Measurements from ENCODE around the gene UQCRC1. TPM values are rescaled to one million over a fixed set of nuclear protein-coding genes. Genes with fewer than 3 reads are reported as not detected.

UQCRC1 gene
- total and polyA plus RNA-seq, 2 donors (not counting 1 experiment from before 2014, with no cell fraction given), result 226 to 366 TPM

DNA sequence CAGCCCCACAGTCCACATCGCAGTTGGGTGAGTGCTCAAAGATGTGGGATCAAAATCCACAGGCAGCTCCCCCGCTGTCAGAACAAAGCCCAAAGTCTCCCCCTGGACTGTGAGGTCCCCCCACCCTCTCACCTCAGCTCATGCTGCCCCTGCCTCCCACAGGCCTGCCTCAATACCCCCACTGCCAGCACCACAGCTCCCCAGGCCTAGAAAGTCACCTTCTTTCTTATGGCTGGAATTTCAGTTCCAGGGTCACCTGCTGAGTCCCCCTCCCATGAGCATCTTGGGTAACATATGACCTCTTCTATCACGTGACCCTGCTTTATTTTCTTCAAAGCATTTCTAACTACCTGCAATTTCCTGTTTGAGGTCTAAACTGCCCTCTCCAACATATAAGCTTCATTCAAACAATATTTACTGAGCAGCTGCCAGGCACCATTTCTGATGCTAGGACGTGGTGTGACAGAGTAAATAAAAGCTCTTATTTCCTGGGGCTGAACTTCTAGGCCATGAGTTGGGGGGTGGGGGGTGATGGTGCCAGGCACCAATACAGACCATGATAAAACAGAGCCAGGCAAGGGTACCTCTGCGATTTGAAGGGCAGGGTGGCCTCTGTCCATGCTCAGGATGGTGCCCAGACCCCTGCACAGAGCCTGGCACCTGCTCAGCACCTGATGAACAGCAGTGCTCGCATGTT, 14.6 kb upstream of the UQCRC1 start:
- no peak for DNase-seq (ENCODE audit: low read depth in 2 of 2)
- H3K27me3 ChIP-seq (ENCODE audit: control insufficient read depth, insufficient read depth, low read length), result no peaks in the 10 kb centered on the region
- no peaks in the 10 kb centered on the region for H3K9me3 ChIP-seq (ENCODE audit: control insufficient read depth, insufficient read depth, low read depth, low read length)
- no peaks in the 10 kb centered on the region for H3K4me1 ChIP-seq (ENCODE audit: control insufficient read depth, extremely low read depth, insufficient read depth, low read length)
- no peak overlapping the region for H2AFZ ChIP-seq (ENCODE audit: low read length)
- H3K4me2 ChIP-seq (ENCODE audit: extremely low read depth, insufficient read depth, low read length), result no peak overlapping the region
- no peaks in the 10 kb centered on the region for H4K20me1 ChIP-seq (ENCODE audit: control insufficient read depth, extremely low read depth, insufficient read depth, low read length)
- H3K79me2 ChIP-seq (ENCODE audit: control insufficient read depth, insufficient read depth, low read length), result no peaks in the 10 kb centered on the region
- no peak overlapping the region for H3K9ac ChIP-seq (ENCODE audit: insufficient read depth, low read length)
- H3K36me3 ChIP-seq (ENCODE audit: control insufficient read depth, insufficient read depth, low read length), result peaks cover 12% of the 10 kb centered on the region
- TF ChIP-seq EZH2 (IDR thresholded peaks at IDR 0.05; ENCODE audit: low read length, missing control alignments), result no peak
- TF ChIP-seq, protein P1, sequence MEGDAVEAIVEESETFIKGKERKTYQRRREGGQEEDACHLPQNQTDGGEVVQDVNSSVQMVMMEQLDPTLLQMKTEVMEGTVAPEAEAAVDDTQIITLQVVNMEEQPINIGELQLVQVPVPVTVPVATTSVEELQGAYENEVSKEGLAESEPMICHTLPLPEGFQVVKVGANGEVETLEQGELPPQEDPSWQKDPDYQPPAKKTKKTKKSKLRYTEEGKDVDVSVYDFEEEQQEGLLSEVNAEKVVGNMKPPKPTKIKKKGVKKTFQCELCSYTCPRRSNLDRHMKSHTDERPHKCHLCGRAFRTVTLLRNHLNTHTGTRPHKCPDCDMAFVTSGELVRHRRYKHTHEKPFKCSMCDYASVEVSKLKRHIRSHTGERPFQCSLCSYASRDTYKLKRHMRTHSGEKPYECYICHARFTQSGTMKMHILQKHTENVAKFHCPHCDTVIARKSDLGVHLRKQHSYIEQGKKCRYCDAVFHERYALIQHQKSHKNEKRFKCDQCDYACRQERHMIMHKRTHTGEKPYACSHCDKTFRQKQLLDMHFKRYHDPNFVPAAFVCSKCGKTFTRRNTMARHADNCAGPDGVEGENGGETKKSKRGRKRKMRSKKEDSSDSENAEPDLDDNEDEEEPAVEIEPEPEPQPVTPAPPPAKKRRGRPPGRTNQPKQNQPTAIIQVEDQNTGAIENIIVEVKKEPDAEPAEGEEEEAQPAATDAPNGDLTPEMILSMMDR (conservative IDR thresholded peaks at IDR 0.05 in 1 of 2, IDR thresholded peaks at IDR 0.05 in 1 of 2; ENCODE audit: low read depth in 1 of 2, low read length in 2 of 2), result no peak
- no peak overlapping the region for H3K4me3 ChIP-seq (replicated peaks in 1 of 4; ENCODE audit: control extremely low read depth in 1 of 4, insufficient read depth in 1 of 4, low read depth in 3 of 4, low read length in 4 of 4)
- no peak overlapping the region for H3K27ac ChIP-seq (ENCODE audit: insufficient read depth, low read length)

DNA sequence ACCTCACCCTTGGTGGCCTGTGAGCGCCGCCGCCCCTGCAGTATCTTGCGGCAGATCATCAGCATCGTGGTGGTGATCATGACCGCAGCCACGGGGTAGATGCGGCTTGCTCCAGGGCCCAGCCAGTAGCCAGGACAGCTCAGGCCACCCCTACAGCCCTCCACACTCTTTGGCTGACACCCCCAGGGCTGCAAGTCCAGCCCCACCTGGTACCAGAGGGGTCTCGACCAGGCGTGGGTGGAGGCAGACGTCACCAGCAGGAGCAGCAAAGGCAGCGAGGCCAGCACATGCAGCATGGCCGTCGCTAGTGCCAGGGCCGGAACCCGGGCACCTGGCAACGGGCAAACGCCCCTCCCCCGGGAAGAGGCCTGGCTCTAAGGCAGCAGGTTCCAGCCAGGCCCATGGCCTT, 12.0 kb upstream of the UQCRC1 start, which contains the start of gene TMEM89:
TSS of gene TMEM89 (minus strand) at position 309 of the 409 bp plus-strand sequence. CDS start at position 296, 13 bp downstream.
- no peak within 1 kb of the TSS for H3K4me2 ChIP-seq (ENCODE audit: extremely low read depth, insufficient read depth, low read length)
- no peak within 1 kb of the TSS for H2AFZ ChIP-seq (ENCODE audit: low read length)
- H3K36me3 ChIP-seq (ENCODE audit: control insufficient read depth, insufficient read depth, low read length), result peaks cover 7% of the 10 kb centered on the region
- H3K4me1 ChIP-seq (ENCODE audit: control insufficient read depth, extremely low read depth, insufficient read depth, low read length), result no peaks in the 10 kb centered on the region
- no peaks in the 10 kb centered on the region for H3K9me3 ChIP-seq (ENCODE audit: control insufficient read depth, insufficient read depth, low read depth, low read length)
- H3K27me3 ChIP-seq (ENCODE audit: control insufficient read depth, insufficient read depth, low read length), result no peaks in the 10 kb centered on the region
- no peak for DNase-seq (ENCODE audit: low read depth in 2 of 2)
- H3K79me2 ChIP-seq (ENCODE audit: control insufficient read depth, insufficient read depth, low read length), result no peaks in the 10 kb centered on the region
- no peak within 1 kb of the TSS for H3K4me3 ChIP-seq (replicated peaks in 1 of 4; ENCODE audit: control extremely low read depth in 1 of 4, insufficient read depth in 1 of 4, low read depth in 3 of 4, low read length in 4 of 4)
- H4K20me1 ChIP-seq (ENCODE audit: control insufficient read depth, extremely low read depth, insufficient read depth, low read length), result no peaks in the 10 kb centered on the region
- H3K9ac ChIP-seq (ENCODE audit: insufficient read depth, low read length), result no peak within 1 kb of the TSS
- TF ChIP-seq, protein P1 (conservative IDR thresholded peaks at IDR 0.05 in 1 of 2, IDR thresholded peaks at IDR 0.05 in 1 of 2; ENCODE audit: low read depth in 1 of 2, low read length in 2 of 2), result no peak
- TF ChIP-seq EZH2 (IDR thresholded peaks at IDR 0.05; ENCODE audit: low read length, missing control alignments), result no peak
- H3K27ac ChIP-seq (ENCODE audit: insufficient read depth, low read length), result no peak within 1 kb of the TSS

DNA sequence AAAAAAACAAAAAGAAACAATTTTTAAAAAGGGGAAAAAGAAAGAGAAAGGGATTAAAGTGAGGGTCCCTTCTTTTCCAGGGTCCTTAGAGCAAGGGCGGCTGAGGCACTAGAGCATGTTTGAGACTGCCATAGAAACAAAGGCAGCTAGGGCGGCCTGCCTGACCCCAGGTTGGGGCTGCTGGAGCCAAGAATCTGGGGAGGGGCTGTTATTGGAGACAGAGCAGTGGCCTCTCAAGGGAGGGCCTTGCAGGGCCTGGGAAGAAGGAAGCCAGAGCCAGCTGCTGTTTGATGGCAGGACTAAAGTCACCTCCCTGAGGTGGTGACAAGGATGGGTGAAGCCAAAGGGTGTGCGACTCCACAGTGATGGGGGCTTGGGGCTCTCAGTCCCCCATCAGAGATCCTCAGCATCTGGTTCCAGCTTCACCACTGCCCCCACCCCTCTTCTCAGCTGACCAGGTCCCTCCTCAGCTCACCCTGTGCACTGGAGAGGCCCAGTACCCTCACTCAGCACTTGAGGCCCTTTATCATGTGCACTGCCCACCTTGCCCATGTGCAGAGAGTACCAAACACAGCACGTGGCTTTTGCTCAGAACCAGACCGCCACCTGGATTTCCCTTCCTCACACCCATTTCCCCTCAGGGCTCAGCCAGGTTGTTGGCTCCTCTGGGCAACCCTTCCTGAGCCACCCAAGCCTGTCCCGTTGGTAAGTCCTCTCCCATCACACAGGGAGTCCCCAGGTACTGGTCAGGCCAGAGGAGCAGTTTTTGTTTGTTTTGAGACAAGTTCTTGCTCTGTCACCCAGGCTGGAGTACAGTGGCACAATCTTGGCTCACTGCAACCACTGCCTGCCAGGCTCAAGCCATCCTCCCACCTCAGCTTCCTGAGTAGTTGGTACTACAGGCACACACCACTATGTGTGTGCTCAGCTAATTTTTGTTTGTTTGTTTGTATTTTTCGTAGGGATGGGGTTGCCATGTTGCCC, 10.4 kb upstream of the UQCRC1 start:
- Histone ChIP-seq H3K9ac (ENCODE audit: insufficient read depth, low read length) (no peak overlapping the region), H3K27me3 (ENCODE audit: control insufficient read depth, insufficient read depth, low read length) (no peaks in the 10 kb centered on the region), H3K27ac (ENCODE audit: insufficient read depth, low read length) (no peak overlapping the region), H3K79me2 (ENCODE audit: control insufficient read depth, insufficient read depth, low read length) (no peaks in the 10 kb centered on the region), H2AFZ (ENCODE audit: low read length) (no peak overlapping the region), H3K9me3 (ENCODE audit: control insufficient read depth, insufficient read depth, low read depth, low read length) (no peaks in the 10 kb centered on the region), H4K20me1 (ENCODE audit: control insufficient read depth, extremely low read depth, insufficient read depth, low read length) (no peaks in the 10 kb centered on the region), H3K4me2 (ENCODE audit: extremely low read depth, insufficient read depth, low read length) (no peak overlapping the region), H3K4me1 (ENCODE audit: control insufficient read depth, extremely low read depth, insufficient read depth, low read length) (no peaks in the 10 kb centered on the region), H3K36me3 (ENCODE audit: control insufficient read depth, insufficient read depth, low read length) (peaks cover under 1% of the 10 kb centered on the region), H3K4me3 (replicated peaks in 1 of 4; ENCODE audit: control extremely low read depth in 1 of 4, insufficient read depth in 1 of 4, low read depth in 3 of 4, low read length in 4 of 4) (no peak overlapping the region)
- TF ChIP-seq, protein P1 (conservative IDR thresholded peaks at IDR 0.05 in 1 of 2, IDR thresholded peaks at IDR 0.05 in 1 of 2; ENCODE audit: low read depth in 1 of 2, low read length in 2 of 2), result no peak
- no peak for TF ChIP-seq EZH2 (IDR thresholded peaks at IDR 0.05; ENCODE audit: low read length, missing control alignments)
- DNase-seq (ENCODE audit: low read depth in 2 of 2), result no peak
